HG03439 (cell line): ENCODE measurements around the gene FERMT3.

Experiments
- ATAC-seq: cut with Tn5 transposase; IDR thresholded peaks from one replicate; pipeline ENCODE4 v1.9.1; 2021; ENCODE audit warnings: mild to moderate bottlenecking, moderate library complexity; ENCODE audit not compliant: unreplicated experiment

FERMT3 gene

DNA sequence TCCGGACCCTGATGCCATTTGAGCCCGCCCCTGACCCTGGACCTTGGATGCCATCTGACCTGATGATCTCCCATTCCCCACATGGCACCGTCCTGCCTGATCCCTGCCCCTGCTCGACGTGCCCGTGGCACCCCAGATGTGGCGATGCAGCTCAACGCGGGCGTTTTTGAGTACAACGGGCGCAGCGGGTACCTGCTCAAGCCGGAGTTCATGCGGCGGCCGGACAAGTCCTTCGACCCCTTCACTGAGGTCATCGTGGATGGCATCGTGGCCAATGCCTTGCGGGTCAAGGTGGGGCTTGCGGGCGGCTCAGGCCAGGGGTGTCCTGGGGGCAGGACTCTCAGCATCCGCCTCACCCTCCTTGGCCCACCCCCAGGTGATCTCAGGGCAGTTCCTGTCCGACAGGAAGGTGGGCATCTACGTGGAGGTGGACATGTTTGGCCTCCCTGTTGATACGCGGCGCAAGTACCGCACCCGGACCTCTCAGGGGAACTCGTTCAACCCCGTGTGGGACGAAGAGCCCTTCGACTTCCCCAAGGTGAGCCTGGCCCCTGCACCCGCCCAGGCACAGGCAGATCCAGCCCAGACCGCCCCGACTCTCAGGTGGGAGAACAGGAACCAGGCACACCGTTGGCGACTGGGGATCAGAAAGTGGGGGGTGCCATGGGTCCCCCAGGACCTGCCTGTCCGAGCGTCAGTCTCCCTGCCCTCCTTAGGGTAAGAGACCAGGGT is 55.9 kb downstream of the FERMT3 start:
- ATAC-seq = no peak

- no peak for ATAC-seq
These were observed 56.8 kb downstream of the FERMT3 start for GRCh38 chr11:64263021-64263946.

- no peak for ATAC-seq
These were observed 57.4 kb downstream of the FERMT3 start for GRCh38 chr11:64263947-64264317.

DNA sequence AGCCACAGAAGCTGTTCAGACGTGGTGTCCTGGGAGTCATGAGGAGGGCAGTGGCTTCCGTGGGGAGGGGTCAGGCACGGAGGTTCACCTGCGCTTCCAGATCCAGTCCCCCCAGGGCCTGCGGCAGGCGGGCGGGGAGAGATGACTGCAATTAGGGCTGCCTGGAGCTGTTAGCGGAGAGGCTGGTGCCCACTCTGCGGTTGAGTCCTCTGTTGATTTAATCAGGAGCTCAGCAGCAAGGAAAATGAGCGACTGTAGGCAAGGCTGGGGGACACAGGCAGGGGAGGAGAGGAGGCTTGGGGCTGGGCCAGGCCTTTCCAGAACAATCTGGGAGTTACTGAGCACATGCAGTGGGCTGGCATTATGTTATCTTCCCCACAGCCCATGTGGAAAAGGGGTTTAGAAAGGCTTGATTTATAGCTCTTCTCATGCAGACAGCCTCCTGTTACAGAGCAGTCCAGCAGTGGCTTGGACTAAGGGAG is 57.9 kb downstream of the FERMT3 start:
- ATAC-seq = no peak

DNA sequence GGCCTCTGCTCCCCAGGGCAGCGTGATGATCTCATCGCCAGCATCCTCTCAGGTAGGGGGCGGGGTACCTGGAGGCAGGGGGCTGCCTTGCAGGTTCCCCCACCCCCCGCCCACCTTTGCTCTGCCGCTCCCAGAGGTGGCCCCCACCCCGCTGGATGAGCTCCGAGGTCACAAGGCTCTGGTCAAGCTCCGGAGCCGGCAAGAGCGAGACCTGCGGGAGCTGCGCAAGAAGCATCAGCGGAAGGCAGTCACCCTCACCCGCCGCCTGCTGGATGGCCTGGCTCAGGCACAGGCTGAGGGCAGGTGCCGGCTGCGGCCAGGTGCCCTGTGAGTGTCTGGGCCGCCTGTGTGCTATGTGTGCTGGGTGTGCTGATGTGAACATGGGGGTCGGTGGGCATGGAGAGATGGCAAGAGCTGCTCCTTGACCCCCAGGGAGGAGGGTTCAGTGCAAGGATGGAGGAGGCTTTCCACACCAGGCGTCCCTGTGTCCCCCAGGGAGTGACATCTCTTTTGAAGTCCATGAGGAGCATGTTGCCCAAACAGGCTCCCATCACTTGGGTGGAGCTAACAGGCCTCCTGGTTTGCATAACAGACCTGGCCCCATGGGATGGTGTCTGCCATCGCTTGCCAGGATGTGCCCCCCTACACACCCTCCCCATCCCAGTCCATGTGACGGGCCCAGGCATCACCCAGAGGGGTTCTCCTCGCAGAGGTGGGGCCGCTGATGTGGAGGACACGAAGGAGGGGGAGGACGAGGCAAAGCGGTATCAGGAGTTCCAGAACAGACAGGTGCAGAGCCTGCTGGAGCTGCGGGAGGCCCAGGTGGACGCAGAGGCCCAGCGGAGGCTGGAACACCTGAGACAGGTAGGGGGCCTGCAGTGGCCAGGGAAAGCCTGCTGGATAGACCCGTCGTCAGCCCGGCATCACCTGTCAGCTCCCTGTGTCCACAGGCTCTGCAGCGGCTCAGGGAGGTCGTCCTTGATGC is 58.9 kb downstream of the FERMT3 start:
- no peak for ATAC-seq

DNA sequence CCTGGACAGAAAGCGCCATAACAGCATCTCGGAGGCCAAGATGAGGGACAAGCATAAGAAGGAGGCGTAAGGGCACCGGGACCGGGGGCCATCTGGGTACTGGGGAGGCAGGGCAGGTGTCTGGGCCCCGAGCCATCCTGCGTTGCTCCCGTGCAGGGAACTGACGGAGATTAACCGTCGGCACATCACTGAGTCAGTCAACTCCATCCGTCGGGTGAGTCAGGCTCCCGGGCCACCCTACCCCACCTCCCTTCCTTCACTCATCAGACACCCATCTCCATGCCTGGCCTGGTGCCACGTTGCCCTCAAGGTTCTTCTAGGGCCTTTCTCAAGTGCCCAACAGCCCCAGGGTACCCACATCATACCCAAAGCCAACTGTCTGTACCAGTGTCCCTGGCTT is 59.8 kb downstream of the FERMT3 start:
- no peak for ATAC-seq

- ATAC-seq = no peak
These were observed 60.9 kb downstream of the FERMT3 start for GRCh38 chr11:64267207-64267945.

DNA sequence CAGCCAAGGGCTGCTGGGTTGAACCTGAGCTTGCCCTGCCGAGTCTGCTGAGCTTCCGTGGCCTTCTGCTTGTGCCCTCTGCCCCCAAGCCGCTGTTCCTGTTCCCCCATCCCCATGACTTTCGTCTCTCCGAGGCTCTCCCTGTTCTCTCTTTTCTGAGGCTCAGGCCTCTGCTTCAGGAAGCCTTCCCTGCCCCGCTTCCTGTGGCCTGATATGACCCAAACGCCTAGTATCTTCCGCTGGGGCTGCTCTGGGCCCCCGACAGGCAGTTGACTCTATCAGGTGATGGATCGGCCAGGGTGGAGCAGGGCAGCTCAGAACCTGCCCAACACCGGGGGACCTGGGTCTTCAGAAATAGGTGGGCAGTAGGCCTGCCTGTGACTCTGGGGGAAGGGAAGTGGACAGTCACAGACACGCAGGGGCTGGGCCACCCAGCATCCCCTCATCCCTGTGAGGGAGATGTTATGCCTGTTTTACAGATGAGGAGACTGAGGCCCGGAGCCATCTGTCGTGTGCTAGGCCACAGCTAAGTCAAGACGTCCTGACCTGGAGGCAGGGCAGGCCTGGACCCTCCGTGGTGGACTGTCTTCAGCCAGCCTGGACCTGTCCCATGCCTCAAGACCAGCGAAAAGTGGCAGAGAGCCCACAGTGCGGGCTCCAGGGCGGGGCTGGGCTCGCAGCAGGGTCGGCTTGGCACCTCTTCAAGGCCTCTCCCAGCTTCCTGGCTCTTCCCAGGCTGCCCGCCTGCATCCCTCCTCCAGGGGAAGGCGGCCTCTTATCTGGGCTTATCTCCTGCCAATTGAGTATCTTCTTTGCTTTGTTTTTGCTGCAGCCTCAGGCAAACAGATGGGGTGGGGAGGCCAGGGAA is 61.7 kb downstream of the FERMT3 start:
- ATAC-seq = no peak

GRCh38 chr11:64268893-64269539 is 62.5 kb downstream of the FERMT3 start:
- ATAC-seq = peak; percentile 13

- peak; percentile 62 for ATAC-seq
These were observed 63.2 kb downstream of the FERMT3 start for GRCh38 chr11:64269540-64270220.
